IPS DF 6.9 (cell line): Measurements from ENCODE around the gene DDAH1.
"Not testable (repeated sequence)": the region's sequence is repeated elsewhere in the genome, so short reads cannot be mapped to it uniquely, and the experiment has no call there.

Experiments
- DNase-seq: peaks from one replicate; pipeline ENCODE4 v3.0.0-alpha.2; 2013; ENCODE audit warnings: low read depth, low spot score
- H3K27ac ChIP-seq: one replicate; pipeline ENCODE4 v1.5.1; 2013; ENCODE audit warnings: low read length, control low read depth
- H3K27me3 ChIP-seq: 2 replicates; pipeline ENCODE4 v1.6.1; 2013; ENCODE audit warnings: mild to moderate bottlenecking, low read length; ENCODE audit not compliant: control insufficient read depth, insufficient read depth
- H3K36me3 ChIP-seq: 2 replicates; pipeline ENCODE4 v1.6.1; 2013; ENCODE audit warnings: low read length; ENCODE audit not compliant: control insufficient read depth, insufficient read depth
- H3K4me1 ChIP-seq: 2 replicates; pipeline ENCODE4 v1.6.1; 2013; ENCODE audit warnings: low read length; ENCODE audit not compliant: control insufficient read depth, insufficient read depth
- H3K4me3 ChIP-seq: 2 replicates; pipeline ENCODE4 v1.5.1; 2013; ENCODE audit warnings: mild to moderate bottlenecking, low read length
- H3K9me3 ChIP-seq: 2 replicates; pipeline ENCODE4 v1.6.1; 2013; ENCODE audit warnings: low read length, inconsistent platforms; ENCODE audit not compliant: control insufficient read depth, insufficient read depth
- WGBS: extraction: QIAGEN DNeasy Blood & Tissue Kit; methylation state at CpG from one replicate; pipeline ENCODE4 v1.1.7; 2013; ENCODE audit warnings: mixed read lengths, missing lambda C conversion rate; ENCODE audit not compliant: insufficient read length, insufficient coverage; 5-methylcytosine and 5-hydroxymethylcytosine counted together

Gene DDAH1

DNA sequence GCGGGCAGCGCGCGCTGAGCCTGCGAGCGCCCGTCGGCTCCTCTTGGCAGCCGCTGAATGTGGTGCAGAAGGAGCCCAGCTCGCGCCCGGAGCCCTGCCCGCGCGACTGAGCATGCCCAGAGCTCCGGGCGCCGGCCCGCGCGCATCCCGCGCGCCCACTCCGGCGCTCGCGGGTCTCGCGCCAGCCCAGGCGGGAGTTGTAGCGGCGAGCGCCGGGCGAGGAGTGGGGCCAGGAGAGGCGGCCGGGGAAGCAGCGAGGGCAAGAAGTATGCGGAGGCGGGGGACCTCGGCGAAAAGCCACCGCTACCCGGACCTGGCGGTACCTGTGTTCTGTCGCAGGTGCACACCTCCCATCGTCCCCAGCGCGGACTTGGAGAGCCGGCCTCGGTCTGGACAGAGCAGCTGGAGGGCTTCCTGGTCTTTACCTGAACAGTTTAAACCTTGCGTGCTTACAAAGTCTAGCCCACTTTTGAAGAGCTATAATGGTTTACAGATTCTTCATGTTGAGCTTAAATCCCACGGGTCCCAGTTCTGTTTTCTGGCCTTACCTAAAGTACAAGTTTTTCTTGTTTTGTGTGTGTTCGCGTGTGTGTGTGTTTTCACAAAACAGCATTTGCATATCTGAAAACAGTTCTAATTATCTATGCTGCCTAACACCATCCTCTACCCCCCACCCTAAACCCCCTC lies at the start of gene DDAH1:
DDAH1 (minus strand) TSS at position 61 of the 687 bp plus-strand sequence. CDS start 114 bp downstream, outside the sequence.
- Histone ChIP-seq H3K9me3 (no peaks in the 10 kb centered on the region), H3K4me3 (peak within 1 kb of the TSS; percentile 85; the same call in 1 of the 2 replicates), H3K4me1 (peaks cover 2% of the 10 kb centered on the region; the same call in 1 of the 2 replicates), H3K36me3 (no peaks in the 10 kb centered on the region), H3K27ac (no peak within 1 kb of the TSS), H3K27me3 (peaks cover 3% of the 10 kb centered on the region; the same call in 1 of the 2 replicates)
- no CpG with 5 or more reads among the region's 56 CpGs for WGBS
- no peak for DNase-seq

DNA sequence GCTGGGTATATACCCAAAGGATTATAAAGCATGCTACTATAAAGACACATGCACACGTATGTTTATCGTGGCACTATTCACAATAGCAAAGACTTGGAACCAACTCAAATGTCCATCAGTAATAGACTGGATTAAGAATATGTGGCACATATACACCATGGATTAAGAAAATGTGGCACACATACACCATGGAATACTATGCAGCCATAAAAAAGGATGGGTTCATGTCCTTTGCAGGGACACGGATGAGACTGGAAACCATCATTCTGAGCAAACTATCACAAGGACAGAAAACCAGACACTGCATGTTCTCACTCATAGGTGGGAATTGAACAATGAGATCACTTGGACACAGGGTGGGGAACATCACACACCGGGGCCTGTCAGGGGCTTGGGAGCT lies 49.0 kb upstream of the DDAH1 start:
- H3K4me1 ChIP-seq, H3K27ac ChIP-seq, H3K36me3 ChIP-seq, H3K27me3 ChIP-seq, H3K4me3 ChIP-seq, DNase-seq, H3K9me3 ChIP-seq: not testable (repeated sequence)
- no CpG with 5 or more reads among the region's 4 CpGs for WGBS

DNA sequence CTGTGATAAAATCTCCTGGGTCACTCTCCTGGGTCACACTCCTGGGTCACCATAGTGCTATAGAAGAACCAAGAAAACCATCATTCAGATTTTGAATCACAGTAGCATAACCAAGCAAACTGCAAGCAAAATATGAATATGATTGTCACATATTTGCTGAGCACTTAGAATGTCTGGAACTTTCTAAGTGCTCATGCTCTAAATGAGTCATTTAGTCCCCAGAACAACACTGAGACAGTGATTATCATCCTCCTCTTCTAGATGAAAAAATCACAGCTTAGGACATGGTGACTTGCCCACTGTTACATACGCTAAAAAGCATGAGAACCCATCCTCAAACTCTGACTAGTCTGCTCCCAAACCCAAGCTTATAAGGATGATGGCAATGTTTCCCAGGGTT lies 39.5 kb upstream of the DDAH1 start:
- Histone ChIP-seq H3K4me3 (no peak overlapping the region), H3K27ac (no peak overlapping the region), H3K27me3 (no peaks in the 10 kb centered on the region), H3K9me3 (no peaks in the 10 kb centered on the region), H3K36me3 (no peaks in the 10 kb centered on the region), H3K4me1 (peaks cover 2% of the 10 kb centered on the region; the same call in 1 of the 2 replicates)
- no peak for DNase-seq
- WGBS = no CpG with 5 or more reads among the region's 1 CpG

DNA sequence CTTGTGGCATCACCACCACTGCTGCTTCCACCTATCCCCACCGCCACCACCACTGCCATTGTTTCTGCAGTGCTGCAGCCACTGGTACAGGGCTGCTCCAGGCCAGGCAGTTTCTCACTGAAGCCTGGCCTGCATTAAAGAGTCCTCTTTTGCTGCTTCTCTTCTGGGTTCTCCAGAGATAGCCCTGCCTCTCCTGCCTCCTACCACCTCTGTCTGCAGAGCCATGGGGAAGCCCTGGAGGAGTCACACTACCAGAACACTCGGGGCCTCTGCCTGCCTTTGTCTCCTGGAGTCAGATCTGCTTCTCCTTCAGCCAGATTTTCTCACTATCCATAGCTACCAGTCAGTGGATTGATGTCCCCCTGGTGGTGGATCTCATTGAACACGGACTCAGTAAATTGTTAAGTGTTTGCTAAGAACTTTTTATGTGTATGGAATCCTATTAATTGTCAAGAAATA lies 37.7 kb upstream of the DDAH1 start:
- no CpG with 5 or more reads among the region's 3 CpGs for WGBS
- H3K27ac ChIP-seq = no peak overlapping the region

DNA sequence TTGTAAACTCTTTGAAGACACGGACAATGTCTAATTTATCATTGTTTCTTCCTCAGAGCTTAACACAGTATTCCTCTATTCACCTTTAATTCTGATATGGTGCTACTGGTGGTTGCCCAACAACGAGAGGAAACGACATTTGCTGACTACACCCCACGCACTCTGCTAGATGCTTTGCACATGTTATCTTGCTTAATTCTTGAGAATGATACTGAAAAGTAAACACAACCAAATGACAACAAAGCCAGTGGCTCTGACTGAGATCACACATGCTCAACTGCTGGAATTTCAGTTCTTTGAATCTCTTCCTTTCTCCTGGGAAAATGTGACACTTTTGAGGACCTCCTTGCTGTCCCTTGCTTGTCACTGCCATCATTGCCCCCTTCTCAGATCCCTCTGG lies 37.2 kb upstream of the DDAH1 start:
- no peak overlapping the region for H3K27ac ChIP-seq
- WGBS = no CpG with 5 or more reads among the region's 4 CpGs
- H3K9me3 ChIP-seq = no peaks in the 10 kb centered on the region

More for the DNA sequence above, 37.7 kb upstream of the DDAH1 start:
- Histone ChIP-seq H3K27me3 (no peaks in the 10 kb centered on the region), H3K36me3 (no peaks in the 10 kb centered on the region), H3K4me3 (no peak overlapping the region), H3K4me1 (peaks cover 2% of the 10 kb centered on the region; the same call in 1 of the 2 replicates), H3K9me3 (no peaks in the 10 kb centered on the region)
- DNase-seq = peak; percentile 71

DNA sequence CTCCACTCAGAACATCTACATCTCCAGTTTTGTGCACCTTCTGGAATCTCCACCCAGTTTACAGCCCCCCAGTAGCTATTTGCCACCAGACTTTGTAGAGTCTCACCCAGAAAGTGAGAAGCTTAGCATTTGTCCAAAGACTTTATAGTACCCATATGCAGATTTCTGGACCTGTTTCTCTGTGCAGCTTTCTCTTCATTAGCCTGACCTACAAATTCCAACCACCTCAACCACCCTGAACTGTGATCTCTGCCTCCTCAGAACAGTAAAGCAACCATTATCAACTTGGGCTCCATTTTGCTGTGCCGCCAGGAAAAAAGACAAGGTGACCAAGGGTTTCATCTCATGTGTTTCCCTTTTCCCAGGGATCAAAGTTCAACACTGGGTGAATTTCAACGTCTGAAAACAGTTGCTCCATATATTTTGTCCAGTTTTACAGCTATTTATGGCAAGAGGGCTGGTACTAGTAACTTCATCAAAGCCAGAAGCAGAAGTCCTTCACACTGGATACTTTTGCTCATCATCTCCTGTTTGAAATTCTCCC lies 36.5 kb upstream of the DDAH1 start:
- no peak for DNase-seq
- Histone ChIP-seq H3K4me1 (peaks cover 2% of the 10 kb centered on the region; the same call in 1 of the 2 replicates), H3K27ac (no peak overlapping the region), H3K27me3 (no peaks in the 10 kb centered on the region), H3K36me3 (no peaks in the 10 kb centered on the region), H3K4me3 (no peak overlapping the region), H3K9me3 (no peaks in the 10 kb centered on the region)
- no CpG with 5 or more reads among the region's 2 CpGs for WGBS

More for the DNA sequence above, 37.2 kb upstream of the DDAH1 start:
- no peaks in the 10 kb centered on the region for H3K27me3 ChIP-seq
- H3K36me3 ChIP-seq = no peaks in the 10 kb centered on the region
- no peak for DNase-seq
- H3K4me1 ChIP-seq = peaks cover 2% of the 10 kb centered on the region; the same call in 1 of the 2 replicates
- H3K4me3 ChIP-seq = no peak overlapping the region

DNA sequence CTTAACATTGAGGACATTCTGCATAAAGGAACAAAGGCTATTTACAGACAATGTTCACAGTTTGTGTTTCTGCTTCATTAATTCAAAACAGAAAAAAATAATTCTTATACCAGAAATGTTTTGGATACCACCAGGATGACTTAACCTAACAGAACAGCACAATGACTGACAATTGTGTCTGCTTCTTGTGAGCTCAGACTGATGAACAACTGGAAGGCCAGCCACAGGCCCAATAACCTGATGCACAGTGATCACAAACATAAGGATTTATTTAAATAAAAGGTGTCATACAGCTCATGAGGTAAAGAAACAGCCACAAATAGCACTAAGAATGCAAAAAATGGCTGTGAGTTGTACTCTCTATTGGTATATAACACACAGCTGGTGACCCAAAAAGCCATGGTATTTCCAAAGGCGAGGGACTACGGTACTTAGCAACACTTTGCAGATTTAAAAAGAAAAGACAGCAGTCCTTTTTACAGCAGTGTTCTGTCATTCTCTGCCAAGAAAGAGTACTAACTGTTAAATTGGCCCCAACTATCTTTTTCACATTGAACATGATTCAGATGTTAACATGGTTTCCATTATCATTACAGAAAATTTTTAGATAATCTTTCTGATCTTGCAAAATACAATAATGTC lies 32.1 kb upstream of the DDAH1 start:
- no peak overlapping the region for H3K27ac ChIP-seq
- DNase-seq = no peak
- H3K4me1 ChIP-seq = no peaks in the 10 kb centered on the region
- H3K36me3 ChIP-seq = no peaks in the 10 kb centered on the region
- no peaks in the 10 kb centered on the region for H3K9me3 ChIP-seq
- H3K4me3 ChIP-seq = no peak overlapping the region
- WGBS = no CpG with 5 or more reads among the region's 2 CpGs
- H3K27me3 ChIP-seq = no peaks in the 10 kb centered on the region

DNA sequence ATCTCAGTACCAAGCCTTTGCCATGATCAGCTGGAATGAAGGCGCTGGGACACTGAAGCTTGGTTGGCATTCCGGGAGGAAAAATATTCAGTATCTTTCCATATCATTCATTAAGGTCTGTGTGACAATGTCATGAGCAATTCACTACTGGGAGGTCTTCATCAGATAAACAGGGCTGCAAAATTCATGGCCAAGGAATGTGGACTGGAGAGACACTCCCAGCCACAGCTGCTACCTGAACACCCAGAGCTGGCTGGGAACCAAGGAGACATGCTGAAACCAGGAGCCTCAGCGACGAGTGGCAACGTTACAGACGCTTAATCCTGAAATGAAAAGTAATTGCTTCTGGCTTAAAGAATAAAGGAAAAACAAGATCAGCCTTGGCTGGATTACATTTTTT lies 30.6 kb upstream of the DDAH1 start:
- H3K9me3 ChIP-seq = no peaks in the 10 kb centered on the region
- H3K36me3 ChIP-seq = no peaks in the 10 kb centered on the region
- H3K27me3 ChIP-seq = no peaks in the 10 kb centered on the region
- no CpG with 5 or more reads among the region's 6 CpGs for WGBS
- DNase-seq = no peak
- no peak overlapping the region for H3K27ac ChIP-seq
- H3K4me3 ChIP-seq = no peak overlapping the region
- H3K4me1 ChIP-seq = no peaks in the 10 kb centered on the region

DNA sequence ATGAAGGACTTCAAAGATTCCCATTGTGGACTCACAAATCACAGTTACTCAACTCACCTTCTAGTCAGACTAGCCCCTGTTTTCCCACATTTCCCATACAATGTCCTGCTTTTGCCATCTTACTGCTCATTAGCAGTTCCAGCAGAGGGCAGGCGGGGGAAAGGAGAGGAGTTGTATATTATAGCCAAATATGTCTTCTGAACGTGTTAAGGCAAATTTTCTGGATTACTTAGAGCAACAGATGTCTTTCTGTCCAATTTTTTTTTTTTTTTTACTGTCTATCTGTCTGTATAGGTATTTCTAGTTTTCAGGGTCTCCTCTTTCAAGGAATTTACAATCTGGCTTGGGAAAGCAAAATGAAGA lies 29.9 kb upstream of the DDAH1 start:
- WGBS = no CpG with 5 or more reads among the region's 2 CpGs
- no peak overlapping the region for H3K4me3 ChIP-seq

DNA sequence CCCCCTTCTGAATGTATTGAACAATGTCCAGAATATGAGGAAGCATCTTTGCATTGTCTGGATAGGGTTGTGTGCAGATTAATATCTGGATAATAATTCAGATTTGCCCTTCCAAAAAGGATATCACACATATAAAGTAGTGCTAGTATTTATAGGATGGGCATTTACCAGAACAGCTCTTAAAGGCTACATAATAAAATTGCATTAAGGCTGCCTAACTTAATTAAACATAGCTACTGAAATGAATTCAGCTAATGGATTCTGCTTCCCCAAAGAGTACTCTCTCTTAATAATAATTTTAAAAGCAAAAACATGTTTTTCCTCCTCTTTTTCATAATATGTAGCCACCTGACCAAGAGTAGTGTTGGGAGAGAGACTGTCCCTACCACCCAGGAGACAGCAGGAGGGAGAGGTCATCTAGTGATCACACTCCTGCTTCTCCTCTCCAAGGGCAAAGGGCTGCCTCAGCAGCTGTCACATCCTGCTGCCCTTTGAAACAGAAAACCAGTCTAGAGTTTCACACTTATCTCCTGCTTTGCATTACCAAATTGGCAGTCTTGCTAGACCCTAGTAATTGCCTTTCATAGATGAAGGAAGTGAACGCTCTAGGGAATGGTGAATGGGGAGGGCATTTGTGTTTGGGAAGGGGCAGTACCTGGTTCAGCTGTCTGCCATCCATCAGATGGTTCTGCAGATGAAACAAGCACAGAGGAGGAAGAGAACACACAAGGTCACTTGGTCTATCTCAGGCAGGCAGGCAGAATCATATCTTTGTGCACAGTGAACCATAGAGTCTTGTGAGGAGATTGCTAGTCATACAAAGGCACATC lies 29.3 kb upstream of the DDAH1 start:
- no peak overlapping the region for H3K27ac ChIP-seq
- H3K36me3 ChIP-seq = no peaks in the 10 kb centered on the region
- H3K4me1 ChIP-seq = no peaks in the 10 kb centered on the region
- H3K27me3 ChIP-seq = no peaks in the 10 kb centered on the region
- no CpG with 5 or more reads among the region's 1 CpG for WGBS
- H3K4me3 ChIP-seq = no peak overlapping the region
- no peaks in the 10 kb centered on the region for H3K9me3 ChIP-seq
- DNase-seq = no peak

More for the DNA sequence above, 29.9 kb upstream of the DDAH1 start:
- H3K27me3 ChIP-seq = no peaks in the 10 kb centered on the region
- DNase-seq = no peak
- no peaks in the 10 kb centered on the region for H3K36me3 ChIP-seq
- H3K4me1 ChIP-seq = no peaks in the 10 kb centered on the region
- no peak overlapping the region for H3K27ac ChIP-seq
- H3K9me3 ChIP-seq = no peaks in the 10 kb centered on the region
